Measurements from ENCODE around the gene CTNND2.

The CTNND2 gene

GRCh38 chr5:10985091-10985720, 919.0 kb downstream of the CTNND2 start:
- Histone ChIP-seq H3K4me3 (IDR thresholded peaks at IDR 0.05; ENCODE audit: insufficient read depth, low read depth, low read length) (no peak overlapping the region), H3K9ac (no peak overlapping the region), H3K4me2 (no peak overlapping the region), H3K4me1 (ENCODE audit: low read depth, poor library complexity, severe bottlenecking) (peaks cover 5% of the 10 kb centered on the region), H4K20me1 (ENCODE audit: insufficient read depth) (no peaks in the 10 kb centered on the region), H3K36me3 (ENCODE audit: insufficient read depth) (no peaks in the 10 kb centered on the region), H3K79me2 (ENCODE audit: insufficient read depth, low read depth) (no peaks in the 10 kb centered on the region), H3K27ac (no peak overlapping the region), H2AFZ (ENCODE audit: low read depth) (no peak overlapping the region), H3K27me3 (ENCODE audit: insufficient read depth, low read depth) (no peaks in the 10 kb centered on the region)
- TF ChIP-seq CTCF (conservative IDR thresholded peaks at IDR 0.05; ENCODE audit: low read depth, low read length) = no peak

GRCh38 chr5:10984021-10984715, 920.1 kb downstream of the CTNND2 start:
- no peak overlapping the region for H3K4me2 ChIP-seq
- no peak overlapping the region for H3K4me3 ChIP-seq (IDR thresholded peaks at IDR 0.05; ENCODE audit: insufficient read depth, low read depth, low read length)
- H3K27me3 ChIP-seq (ENCODE audit: insufficient read depth, low read depth) = no peaks in the 10 kb centered on the region
- peaks cover 5% of the 10 kb centered on the region for H3K4me1 ChIP-seq (ENCODE audit: low read depth, poor library complexity, severe bottlenecking)
- H3K27ac ChIP-seq = no peak overlapping the region
- TF ChIP-seq CTCF (conservative IDR thresholded peaks at IDR 0.05; ENCODE audit: low read depth, low read length) = no peak
- H3K36me3 ChIP-seq (ENCODE audit: insufficient read depth) = no peaks in the 10 kb centered on the region
- H4K20me1 ChIP-seq (ENCODE audit: insufficient read depth) = no peaks in the 10 kb centered on the region
- no peak overlapping the region for H3K9ac ChIP-seq
- H2AFZ ChIP-seq (ENCODE audit: low read depth) = no peak overlapping the region
- no peaks in the 10 kb centered on the region for H3K79me2 ChIP-seq (ENCODE audit: insufficient read depth, low read depth)

- no peak overlapping the region for H3K27ac ChIP-seq
- H3K9ac ChIP-seq = no peak overlapping the region
- no peaks in the 10 kb centered on the region for H3K27me3 ChIP-seq (ENCODE audit: insufficient read depth, low read depth)
- no peaks in the 10 kb centered on the region for H3K4me1 ChIP-seq (ENCODE audit: low read depth, poor library complexity, severe bottlenecking)
- no peaks in the 10 kb centered on the region for H4K20me1 ChIP-seq (ENCODE audit: insufficient read depth)
- no peak overlapping the region for H3K4me3 ChIP-seq (IDR thresholded peaks at IDR 0.05; ENCODE audit: insufficient read depth, low read depth, low read length)
- H3K36me3 ChIP-seq (ENCODE audit: insufficient read depth) = no peaks in the 10 kb centered on the region
- no peak overlapping the region for H3K4me2 ChIP-seq
- no peaks in the 10 kb centered on the region for H3K79me2 ChIP-seq (ENCODE audit: insufficient read depth, low read depth)
- TF ChIP-seq CTCF (conservative IDR thresholded peaks at IDR 0.05; ENCODE audit: low read depth, low read length) = no peak
- H2AFZ ChIP-seq (ENCODE audit: low read depth) = no peak overlapping the region
These were observed 921.6 kb downstream of the CTNND2 start for GRCh38 chr5:10982626-10983025.

- no peak overlapping the region for H3K9ac ChIP-seq
- no peak overlapping the region for H3K4me2 ChIP-seq
- H2AFZ ChIP-seq (ENCODE audit: low read depth) = no peak overlapping the region
- H4K20me1 ChIP-seq (ENCODE audit: insufficient read depth) = no peaks in the 10 kb centered on the region
- no peaks in the 10 kb centered on the region for H3K79me2 ChIP-seq (ENCODE audit: insufficient read depth, low read depth)
- H3K4me1 ChIP-seq (ENCODE audit: low read depth, poor library complexity, severe bottlenecking) = no peaks in the 10 kb centered on the region
- H3K4me3 ChIP-seq (IDR thresholded peaks at IDR 0.05; ENCODE audit: insufficient read depth, low read depth, low read length) = no peak overlapping the region
- no peak for TF ChIP-seq CTCF (conservative IDR thresholded peaks at IDR 0.05; ENCODE audit: low read depth, low read length)
- H3K27me3 ChIP-seq (ENCODE audit: insufficient read depth, low read depth) = no peaks in the 10 kb centered on the region
- no peaks in the 10 kb centered on the region for H3K36me3 ChIP-seq (ENCODE audit: insufficient read depth)
- H3K27ac ChIP-seq = no peak overlapping the region
These were observed 922.3 kb downstream of the CTNND2 start for GRCh38 chr5:10981932-10982331.

Data from KMS-11 (cell line).